G401 (cell line): ENCODE results near the gene CYP2W1. TPM values are rescaled to one million over a fixed set of nuclear protein-coding genes. Genes with fewer than 3 reads are reported as not detected.

Experiments
- DNase-seq: peaks from one replicate; pipeline ENCODE4 v3.0.0-alpha.2; 2015; ENCODE audit warnings: low spot score
- in situ Hi-C: cut with HindIII; loops from 2 replicates; pipeline ENCODE4 v1.10.0; 2016; ENCODE audit warnings: low sequenced_read_pairs, mixed read lengths
- total RNA-seq: library from RNA; depleted of rRNA; stranded (reverse); fragments of >200 nt; shearing (Covaris generic); gene quantifications from 2 replicates; pipeline ENCODE4 v1.2.3, GENCODE V29; 2014

Gene CYP2W1
- total RNA-seq, 1 experiment from 2014 or later: 0.34 TPM

DNA sequence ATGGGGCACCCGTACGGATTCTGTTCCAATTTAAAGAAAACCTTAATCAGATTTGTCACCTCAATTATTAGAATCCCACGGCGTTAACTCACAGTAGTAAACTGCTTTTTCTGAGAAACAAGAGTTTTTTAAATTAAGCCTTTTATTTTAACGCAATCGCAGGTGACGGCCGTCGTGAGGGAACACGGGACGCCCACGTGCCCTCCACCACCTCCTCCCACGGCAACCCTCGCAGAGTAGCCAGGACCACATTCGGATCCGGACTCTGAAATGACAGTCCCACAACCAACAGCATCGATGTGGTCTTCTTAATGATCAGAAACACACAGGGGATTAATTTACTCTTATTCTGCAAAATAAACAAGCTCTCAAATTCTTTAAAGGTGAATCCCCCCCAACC lies 39.4 kb downstream of the CYP2W1 start:
- in situ Hi-C loops: no loop called here

DNA sequence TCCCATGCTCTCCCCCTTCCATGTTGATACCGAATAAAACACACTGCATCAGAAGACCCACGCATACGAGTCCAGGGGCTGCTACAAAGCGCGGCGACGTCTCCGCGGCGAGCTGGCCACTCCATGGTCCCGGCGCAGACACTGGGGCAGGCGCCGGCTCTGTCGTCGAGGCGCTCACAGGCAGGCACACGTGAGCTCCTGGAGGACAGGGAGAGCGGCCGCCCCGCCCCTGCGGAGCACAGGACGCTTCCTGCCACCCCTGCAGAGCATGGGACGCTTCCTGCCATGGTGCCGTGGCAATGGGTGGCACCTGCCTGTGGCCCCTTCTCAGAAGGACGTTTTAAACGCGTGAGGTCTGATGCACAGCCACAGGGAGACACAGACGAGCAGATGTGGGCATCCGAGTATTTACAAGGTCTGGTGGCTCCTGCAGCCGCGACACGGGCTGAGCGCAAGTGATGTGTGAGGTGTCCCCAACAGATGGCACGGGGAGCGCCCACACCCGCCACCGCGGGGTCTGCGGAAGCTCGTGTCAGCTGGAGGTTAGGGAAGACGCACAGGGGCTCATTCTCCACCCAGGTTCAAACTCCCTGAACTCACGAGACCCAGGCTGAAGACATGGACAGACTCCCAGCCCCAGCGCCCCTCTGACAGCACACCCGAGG lies 40.0 kb downstream of the CYP2W1 start:
- DNase-seq: no peak
- in situ Hi-C loops: no loop called here

More for the DNA sequence above, 39.4 kb downstream of the CYP2W1 start:
- no peak for DNase-seq

DNA sequence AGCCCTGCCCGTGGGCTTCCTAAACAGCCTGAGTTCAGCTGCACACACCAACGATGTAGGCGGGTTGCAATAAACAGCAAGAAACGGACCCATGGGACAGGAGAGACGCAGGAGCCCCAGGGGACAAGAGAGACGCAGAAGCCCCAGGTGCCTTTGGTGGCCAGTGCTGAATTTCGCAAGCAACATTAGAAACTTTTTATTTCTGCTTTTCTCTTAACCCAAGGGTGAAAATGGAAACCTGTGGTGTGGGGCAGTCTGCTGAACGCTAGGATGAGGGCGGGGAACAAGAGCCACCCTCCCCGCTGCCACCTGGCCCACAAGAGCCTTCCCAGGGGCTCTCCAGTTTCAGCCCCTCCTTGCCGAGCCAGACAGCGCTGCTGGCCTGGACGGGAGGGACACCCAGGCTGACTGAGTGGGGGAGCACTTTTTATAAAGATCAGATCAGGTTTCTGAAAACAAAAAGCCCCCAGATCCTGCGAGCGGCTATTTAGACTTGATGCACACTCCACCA lies 41.4 kb downstream of the CYP2W1 start:
- in situ Hi-C loops: no loop called here
- DNase-seq: no peak

DNA sequence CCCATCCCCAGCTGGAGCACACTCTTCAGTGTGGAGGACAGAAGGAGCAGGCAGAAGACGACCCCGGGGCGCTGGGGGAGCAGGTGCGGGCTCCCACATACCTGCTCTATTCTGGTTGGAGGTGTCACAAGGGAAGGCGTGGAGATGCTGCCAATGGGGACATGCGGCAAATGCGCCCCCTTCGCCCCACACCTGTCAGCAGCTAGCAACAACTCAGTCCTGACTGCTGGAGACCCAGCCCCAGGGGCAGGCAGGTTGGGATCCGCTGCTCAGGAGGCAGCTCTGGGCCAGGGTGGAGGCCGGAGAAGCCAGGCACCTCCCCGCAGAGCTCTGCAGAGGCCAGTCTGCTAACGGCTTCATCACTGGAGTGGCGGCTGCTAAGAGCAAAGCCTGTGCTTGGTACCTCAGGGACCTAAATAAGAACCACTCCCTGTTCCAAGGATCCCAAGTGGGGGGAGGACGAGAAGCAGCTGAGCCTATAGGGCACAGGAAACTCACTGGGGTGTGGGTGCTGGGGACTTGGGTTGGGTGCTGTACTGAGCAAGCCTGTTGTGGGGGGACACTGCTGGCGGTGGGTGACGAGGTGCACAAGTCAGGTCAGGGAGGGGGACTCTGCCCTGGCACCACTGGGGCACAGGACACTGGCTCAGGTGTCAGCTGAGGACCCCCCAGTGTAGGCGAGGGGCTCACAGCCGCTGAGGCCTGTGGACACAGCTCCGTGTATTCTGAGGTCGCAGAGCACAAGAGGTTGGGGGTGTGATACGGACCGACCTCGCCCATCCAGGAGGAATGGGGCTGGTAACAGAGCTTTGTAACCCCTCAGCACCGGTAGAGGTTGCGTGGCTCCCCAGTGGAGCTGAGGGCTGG lies 42.1 kb downstream of the CYP2W1 start:
- in situ Hi-C loops: no loop called here
- peak; percentile 16 for DNase-seq

DNA sequence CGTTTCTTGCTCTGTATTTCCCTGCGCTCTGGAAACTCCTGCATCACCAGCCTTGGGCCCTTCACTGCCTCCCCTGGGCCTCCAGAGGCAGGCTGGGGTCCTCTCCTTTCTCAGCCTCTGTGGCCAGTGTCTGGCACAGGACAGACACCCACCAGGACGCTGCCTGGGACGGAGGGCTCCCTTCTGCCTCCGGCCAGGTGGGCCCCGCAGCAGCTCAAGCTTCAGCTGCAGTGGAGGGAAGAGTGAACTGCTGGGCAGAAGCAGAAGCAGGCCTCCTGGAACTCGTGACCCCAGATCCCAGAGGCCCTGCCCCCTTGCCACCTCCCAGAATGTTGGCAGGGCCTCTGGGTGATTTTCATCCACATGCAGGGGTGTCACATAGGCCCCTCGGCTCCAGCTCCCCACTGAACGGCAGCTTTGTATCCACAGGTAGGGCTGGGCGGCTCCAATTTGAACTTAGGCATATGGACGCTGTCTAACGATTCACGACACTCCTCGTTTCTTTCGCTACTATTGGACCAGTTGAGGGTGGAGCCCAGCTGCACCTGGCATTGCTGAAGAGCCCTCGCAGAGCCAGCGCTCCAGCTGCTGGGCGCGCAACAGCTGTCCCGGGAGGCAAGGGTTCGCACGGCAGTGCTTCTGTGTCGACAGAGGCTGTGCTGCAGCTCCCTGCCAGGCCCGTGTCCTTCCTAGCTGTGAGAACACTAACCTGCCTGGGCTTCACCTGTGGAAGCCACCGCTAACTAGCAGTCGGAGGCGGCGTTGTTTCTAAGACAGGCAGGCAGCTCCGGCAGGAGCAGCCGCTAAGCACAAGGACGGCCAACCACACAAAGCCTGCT lies 43.0 kb downstream of the CYP2W1 start:
- DNase-seq: peak; percentile 53
- in situ Hi-C loops: no loop called here

- in situ Hi-C loops: no loop called here
- peak; percentile 38 for DNase-seq
Measured at GRCh38 chr7:1026721-1027161, 43.8 kb downstream of the CYP2W1 start.

GRCh38 chr7:1027242-1028043 lies 44.5 kb downstream of the CYP2W1 start:
- DNase-seq: peak; percentile 54
- in situ Hi-C loops: no loop called here

DNA sequence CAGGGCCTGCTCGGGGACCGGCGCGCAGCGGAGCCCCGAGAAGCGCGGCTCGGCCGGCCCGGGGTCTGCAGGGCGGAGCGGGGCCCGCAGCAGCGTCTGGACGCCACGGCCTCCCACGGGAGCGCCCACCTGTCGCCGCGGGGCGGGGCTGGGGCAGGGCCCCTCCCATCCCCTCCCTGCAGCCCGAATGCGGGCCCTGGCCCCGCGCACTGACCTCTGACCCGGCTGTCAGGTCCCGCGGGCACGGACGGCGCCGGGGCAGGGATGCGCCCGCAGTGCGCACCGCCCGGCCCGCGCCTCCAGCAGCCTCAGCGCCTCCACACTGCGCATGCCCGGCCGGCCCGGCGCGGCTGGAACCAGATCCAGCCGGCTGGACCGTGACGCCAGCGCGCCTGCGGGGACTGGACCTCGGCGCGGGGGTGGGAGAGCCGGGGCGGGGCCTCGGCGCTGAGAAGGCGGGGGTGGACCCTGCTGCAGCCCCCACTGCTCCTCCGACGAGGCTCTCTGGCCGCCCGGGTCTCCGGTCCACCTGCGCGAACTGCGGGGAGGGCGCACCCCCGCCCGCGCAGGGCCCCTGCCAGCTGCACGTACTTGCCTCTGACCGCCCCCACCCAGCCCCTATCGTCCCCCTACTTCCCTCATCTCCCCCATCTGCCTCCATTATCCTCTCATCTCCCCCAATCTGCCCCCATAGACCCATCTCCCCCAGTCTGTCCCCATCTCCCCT lies 45.2 kb downstream of the CYP2W1 start:
- peak; percentile 84 for DNase-seq

DNA sequence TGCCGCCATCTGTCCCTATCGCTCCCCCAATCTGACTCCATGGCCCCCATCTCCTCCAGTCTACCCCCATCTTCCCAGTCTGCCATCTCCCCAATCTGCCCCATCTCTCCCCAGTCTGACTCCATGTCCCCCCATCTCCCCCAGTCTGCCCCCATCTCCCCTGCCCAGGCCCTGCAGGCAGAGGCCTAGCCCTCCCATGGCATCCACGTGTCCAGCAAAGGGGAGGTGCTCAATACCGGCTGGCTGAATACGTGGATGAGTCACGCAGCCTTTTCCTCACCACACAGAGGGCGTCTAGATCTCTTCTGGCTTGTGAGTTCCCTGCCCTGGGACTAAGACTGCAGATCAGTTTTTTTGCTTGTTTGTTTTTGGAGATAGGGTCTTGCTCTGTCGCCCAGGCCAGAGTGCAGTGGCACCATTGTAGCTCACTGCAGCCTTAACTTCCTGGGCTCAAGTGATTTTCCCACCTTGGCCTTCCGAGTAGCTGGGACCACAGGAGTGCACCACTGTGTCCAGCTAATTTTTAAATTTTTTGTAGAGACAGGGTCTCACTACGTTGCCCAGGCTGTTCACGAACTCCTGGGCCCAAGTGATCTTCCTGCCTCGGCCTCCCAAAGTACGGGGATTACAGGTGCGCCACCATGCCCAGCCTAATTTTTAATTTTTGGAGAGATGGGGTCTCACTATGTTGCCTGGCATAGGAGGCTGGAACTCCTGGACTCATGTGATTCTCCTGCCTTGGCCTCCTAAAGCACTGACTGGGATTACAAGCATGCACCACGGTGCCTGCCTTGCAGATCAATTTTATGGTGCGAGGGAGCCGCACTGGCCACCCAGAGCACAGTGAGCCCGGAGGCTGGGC lies 46.0 kb downstream of the CYP2W1 start:
- DNase-seq: peak; percentile 90
- in situ Hi-C loops: no loop called here

More for the DNA sequence above, 45.2 kb downstream of the CYP2W1 start:
- in situ Hi-C loops: no loop called here

DNA sequence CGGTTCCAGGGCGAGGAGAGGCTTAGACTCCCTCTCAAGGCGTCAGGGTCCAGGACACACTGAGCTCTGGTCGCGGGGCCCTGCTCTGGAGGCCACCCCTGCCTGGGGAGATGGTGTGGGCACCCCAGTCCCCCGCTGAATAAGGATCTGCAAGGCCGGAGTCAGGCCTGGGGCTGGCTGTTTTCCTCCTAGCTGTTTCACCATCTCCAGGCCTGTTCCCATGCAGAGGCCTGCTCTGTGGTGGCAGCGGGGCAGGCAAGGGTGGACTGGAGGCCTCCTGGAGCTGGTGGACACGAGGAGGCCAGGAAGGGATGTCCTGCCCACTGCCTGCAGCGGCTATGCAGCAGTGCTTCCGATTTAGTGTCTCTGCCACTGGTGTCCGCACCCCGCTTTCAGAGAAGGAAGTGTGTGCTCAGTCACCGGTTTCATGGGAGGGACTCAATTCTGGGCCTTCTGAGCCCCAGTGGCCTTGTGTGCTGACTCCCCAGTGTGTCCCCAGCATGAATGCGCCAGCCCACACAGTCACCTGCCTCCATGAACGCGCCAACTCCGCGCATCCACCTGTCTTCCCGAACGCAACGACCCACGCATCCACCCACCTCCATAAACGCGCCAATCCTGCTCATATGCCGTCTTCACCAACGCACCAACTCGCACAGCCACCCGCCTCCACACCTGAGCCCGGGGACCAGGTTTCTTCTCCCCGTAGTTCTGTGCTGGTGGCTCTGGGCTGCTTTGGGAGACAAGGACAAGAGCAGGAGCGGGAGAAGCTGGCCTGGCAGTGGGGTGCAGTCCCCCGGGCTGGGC lies 46.9 kb downstream of the CYP2W1 start:
- in situ Hi-C loops: no loop called here
- DNase-seq: no peak

- in situ Hi-C loops: no loop called here
- no peak for DNase-seq
Measured at GRCh38 chr7:1030444-1031070, 47.6 kb downstream of the CYP2W1 start.

- no peak for DNase-seq
- in situ Hi-C loops: no loop called here
Measured at GRCh38 chr7:1031716-1032455, 48.9 kb downstream of the CYP2W1 start.

DNA sequence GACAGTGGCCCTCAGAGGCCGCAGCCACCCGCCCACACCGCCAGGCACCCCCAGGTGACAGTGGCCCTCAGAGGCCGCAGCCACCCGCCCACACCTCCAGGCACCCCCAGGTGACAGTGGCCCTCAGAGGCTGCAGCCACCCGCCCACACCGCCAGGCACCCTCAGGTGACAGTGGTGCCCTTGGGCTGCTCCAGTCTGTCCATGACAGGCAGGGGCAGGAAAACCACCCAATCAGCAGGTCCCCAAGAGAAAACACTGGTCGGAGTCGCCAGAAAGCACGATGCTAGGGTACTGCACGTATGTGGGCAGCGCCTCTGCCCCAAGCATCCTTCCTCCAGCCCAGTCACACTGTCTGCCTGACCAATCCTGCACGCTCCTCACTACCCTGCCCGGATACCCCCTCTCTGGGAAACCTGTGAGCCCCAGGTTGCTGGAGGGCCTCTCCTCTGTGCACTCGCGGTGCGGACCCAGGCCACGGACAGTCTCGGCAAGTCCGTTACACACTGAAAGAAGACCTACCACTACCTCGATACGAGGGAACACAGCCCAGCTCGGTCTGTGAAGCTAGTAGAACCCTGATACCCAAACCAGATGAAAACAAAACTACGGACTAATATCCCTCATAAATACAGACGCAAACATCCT lies 49.7 kb downstream of the CYP2W1 start:
- no peak for DNase-seq

GRCh38 chr7:1033546-1034145 lies 50.7 kb downstream of the CYP2W1 start:
- in situ Hi-C loops: no loop called here

More for the DNA sequence above, 49.7 kb downstream of the CYP2W1 start:
- in situ Hi-C loops: no loop called here

More at GRCh38 chr7:1033546-1034145, 50.7 kb downstream of the CYP2W1 start:
- no peak for DNase-seq
